K562 (cell line): ENCODE results near the gene MINAR1. TPM values are rescaled to one million over a fixed set of nuclear protein-coding genes. Genes with fewer than 3 reads are reported as not detected.

Experiments used
- ARID3A ChIP-seq: IDR thresholded peaks from 2 replicates; pipeline ENCODE4 v1.6.1; 2012; ENCODE audit warnings: low read depth, low read length, improper control_type of control experiment, borderline replicate concordance
- ATF1 ChIP-seq, 2 experiments: fragments of 450-650 bp in 1 of 2; IDR thresholded peaks; 2 replicates each; pipeline ENCODE4 v1.6.1; 2016; ENCODE audit warnings: missing compliant biosample characterization in 1 of 2, missing genetic modification characterization in 1 of 2
- BACH1 ChIP-seq: fragments of 200-800 bp; sonication (Bioruptor generic); IDR thresholded peaks from 2 replicates; pipeline ENCODE4 v1.6.1; 2016; ENCODE audit warnings: missing genetic modification characterization, missing compliant biosample characterization
- CREB5 ChIP-seq: fragments of 250-450 bp; sonication (Bioruptor Pico); IDR thresholded peaks from 2 replicates; pipeline ENCODE4 v1.5.0; 2020; ENCODE audit warnings: mild to moderate bottlenecking
- ERF ChIP-seq: fragments of 450-650 bp; formaldehyde crosslinking; IDR thresholded peaks from 2 replicates; pipeline ENCODE4 v1.4.0; 2020; ENCODE audit warnings: mild to moderate bottlenecking, mixed read lengths
- NR4A1 ChIP-seq, 2 experiments: fragments of 250-450 bp in 1 of 2; fragments of 450-650 bp in 1 of 2; sonication (Bioruptor Pico) in 1 of 2; IDR thresholded peaks; 2 replicates each; pipeline versions ENCODE4 v1.4.0 to v1.6.1; 2016 to 2020; ENCODE audit warnings: mild to moderate bottlenecking in 2 of 2, missing compliant biosample characterization in 1 of 2, missing genetic modification characterization in 1 of 2, moderate library complexity in 1 of 2
- PREB ChIP-seq: sonication (generic); formaldehyde crosslinking; IDR thresholded peaks from 2 replicates; pipeline ENCODE4 v1.8.1; 2023; ENCODE audit warnings: mild to moderate bottlenecking, missing genetic modification reagents
- PTRF ChIP-seq: fragments of 450-650 bp; IDR thresholded peaks from 2 replicates; pipeline ENCODE4 v1.6.1; 2016; ENCODE audit warnings: mild to moderate bottlenecking, missing genetic modification characterization, missing compliant biosample characterization
- SREBF2 ChIP-seq: sonication (generic); formaldehyde crosslinking; IDR thresholded peaks from 2 replicates; pipeline ENCODE4 v1.4.0; 2020; ENCODE audit warnings: mild to moderate bottlenecking, missing genetic modification reagents
- ZFPM2 ChIP-seq: fragments of 250-450 bp; sonication (Bioruptor Pico); IDR thresholded peaks from 2 replicates; pipeline ENCODE4 v1.5.1; 2022; ENCODE audit warnings: mild to moderate bottlenecking
- ZNF253 ChIP-seq: fragments of 250-450 bp; sonication (Bioruptor Pico); conservative IDR thresholded peaks from 2 replicates; pipeline ENCODE4 v1.6.1; 2021; ENCODE audit warnings: mild to moderate bottlenecking
- polyA plus RNA-seq, 8 experiments: library from polyadenylated mRNA; depleted of rRNA in 4 of 8; stranded (reverse) in 5 of 8; unstranded in 3 of 8; fragments of >200 nt; fragmentation: Nextera tagmentation in 2 of 8; fragmentation: Illumina TruSeq in 1 of 8; extraction: Ambion mirVana in 2 of 8; extraction: Trizol in 1 of 8; gene quantifications; 2 replicates each; pipeline versions ENCODE4 v1.2.1 to v1.2.3, GENCODE V29; 2011 to 2014; ENCODE audit warnings: inconsistent platforms in 1 of 8, missing spikeins in 1 of 8
- total RNA-seq, 7 experiments: library from RNA; depleted of rRNA in 6 of 7; stranded (reverse); fragments of >200 nt in 6 of 7; fragmentation: Illumina TruSeq in 2 of 7; extraction: Trizol in 2 of 7; gene quantifications; 2 replicates each; pipeline versions ENCODE4 v1.2.1 to v1.2.3, GENCODE V29; 2011 to 2021; ENCODE audit warnings: low replicate concordance in 1 of 7

MINAR1 gene
- total and polyA plus RNA-seq, 9 of the 15 experiments (the other 6 are each of a cell fraction or from before 2014, with no cell fraction given): 0.21 to 1.2 (median 0.52) TPM

- no peak for TF ChIP-seq CREB5 (CRISPR knock-in tag)
- TF ChIP-seq BACH1 (tag): no peak
- TF ChIP-seq ARID3A: no peak
- TF ChIP-seq NR4A1 (CRISPR knock-in tag; IDR thresholded peaks at IDR 0.05): no peak
- TF ChIP-seq NR4A1 (tag; IDR thresholded peaks at IDR 0.05): no peak
- no peak for TF ChIP-seq PTRF (tag)
- TF ChIP-seq ZFPM2: no peak
- no peak for TF ChIP-seq ERF (CRISPR knock-in tag)
- TF ChIP-seq SREBF2 (CRISPR knock-in tag): no peak
- no peak for TF ChIP-seq ZNF253 (CRISPR knock-in tag)
- TF ChIP-seq ATF1 (CRISPR knock-in tag; IDR thresholded peaks at IDR 0.05): no peak
- TF ChIP-seq ATF1 (tag; IDR thresholded peaks at IDR 0.05): no peak
- TF ChIP-seq PREB (CRISPR knock-in tag): no peak
Observed at GRCh38 chr15:79418693-79419279, 13.3 kb upstream of the MINAR1 start (continued).
